ENCODE measurements around the gene HOXC11. TPM values are rescaled to one million over a fixed set of nuclear protein-coding genes. Genes with fewer than 3 reads are reported as not detected.

Gene HOXC11
- total and polyA plus RNA-seq, 7 donors, result not detected

DNA sequence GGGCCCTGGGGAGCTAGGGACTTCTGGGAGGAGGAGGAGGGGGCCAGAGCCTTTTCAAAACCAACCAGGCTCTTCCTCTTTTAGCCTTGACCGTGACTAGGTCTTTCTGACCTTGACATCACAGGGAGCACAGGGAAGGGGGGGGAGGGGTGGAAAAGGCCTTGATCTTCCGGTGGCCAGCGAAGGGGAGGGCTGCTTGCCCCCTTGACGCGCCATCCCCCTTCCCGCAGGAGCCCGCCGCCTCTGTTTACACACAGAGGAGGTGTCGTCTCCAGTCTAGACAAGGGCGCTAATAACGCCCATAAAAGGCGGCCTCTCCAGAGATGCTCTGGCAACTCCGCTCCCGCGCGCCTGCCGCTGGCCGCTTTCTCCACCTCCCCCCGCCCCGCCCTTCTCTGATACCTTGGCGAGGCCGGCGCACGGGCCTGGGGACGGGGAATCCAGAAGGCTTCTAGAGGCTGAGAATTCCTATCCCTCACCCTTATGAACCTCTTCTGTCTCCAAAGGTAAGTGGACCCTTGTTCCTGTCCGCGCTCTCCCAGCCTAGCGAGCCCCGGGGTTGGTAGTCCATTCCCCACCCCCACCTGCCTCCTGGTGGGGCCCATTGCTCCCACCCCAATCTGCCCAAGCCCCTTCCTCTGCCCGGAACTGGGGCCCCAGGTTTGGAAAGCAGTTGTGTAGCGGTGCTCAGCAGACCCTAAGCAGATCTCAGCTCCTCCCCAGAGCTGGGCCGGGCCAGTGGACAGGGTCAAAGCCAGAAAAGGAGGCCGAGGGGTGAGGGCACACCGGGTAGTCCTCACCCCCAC lies 23.1 kb upstream of the HOXC11 start:
- H3K4me3 ChIP-seq, result no peak overlapping the region
- H3K36me3 ChIP-seq, result no peaks in the 10 kb centered on the region
- 4% methylated on average over 34 of the region's 34 CpGs for WGBS, 2 donors
- peaks cover 80 to 100% (median 99%) of the 10 kb centered on the region in 3 donors for H3K27me3 ChIP-seq
- no peak overlapping the region for H3K27ac ChIP-seq
- no peaks in the 10 kb centered on the region for H3K9me3 ChIP-seq
- no peak for DNase-seq
- H3K4me1 ChIP-seq, result peaks cover 0 to 26% (median 12%) of the 10 kb centered on the region in 4 donors
- TF ChIP-seq, protein P1, sequence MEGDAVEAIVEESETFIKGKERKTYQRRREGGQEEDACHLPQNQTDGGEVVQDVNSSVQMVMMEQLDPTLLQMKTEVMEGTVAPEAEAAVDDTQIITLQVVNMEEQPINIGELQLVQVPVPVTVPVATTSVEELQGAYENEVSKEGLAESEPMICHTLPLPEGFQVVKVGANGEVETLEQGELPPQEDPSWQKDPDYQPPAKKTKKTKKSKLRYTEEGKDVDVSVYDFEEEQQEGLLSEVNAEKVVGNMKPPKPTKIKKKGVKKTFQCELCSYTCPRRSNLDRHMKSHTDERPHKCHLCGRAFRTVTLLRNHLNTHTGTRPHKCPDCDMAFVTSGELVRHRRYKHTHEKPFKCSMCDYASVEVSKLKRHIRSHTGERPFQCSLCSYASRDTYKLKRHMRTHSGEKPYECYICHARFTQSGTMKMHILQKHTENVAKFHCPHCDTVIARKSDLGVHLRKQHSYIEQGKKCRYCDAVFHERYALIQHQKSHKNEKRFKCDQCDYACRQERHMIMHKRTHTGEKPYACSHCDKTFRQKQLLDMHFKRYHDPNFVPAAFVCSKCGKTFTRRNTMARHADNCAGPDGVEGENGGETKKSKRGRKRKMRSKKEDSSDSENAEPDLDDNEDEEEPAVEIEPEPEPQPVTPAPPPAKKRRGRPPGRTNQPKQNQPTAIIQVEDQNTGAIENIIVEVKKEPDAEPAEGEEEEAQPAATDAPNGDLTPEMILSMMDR (IDR thresholded peaks at IDR 0.05), result no peak
- no peak for TF ChIP-seq EP300 (IDR thresholded peaks at IDR 0.05)
- TF ChIP-seq POLR2A (IDR thresholded peaks at IDR 0.05), result no peak
- no peak for TF ChIP-seq POLR2AphosphoS5 (IDR thresholded peaks at IDR 0.05)
- intact Hi-C loops (cut with DNase I), result no loop called here

DNA sequence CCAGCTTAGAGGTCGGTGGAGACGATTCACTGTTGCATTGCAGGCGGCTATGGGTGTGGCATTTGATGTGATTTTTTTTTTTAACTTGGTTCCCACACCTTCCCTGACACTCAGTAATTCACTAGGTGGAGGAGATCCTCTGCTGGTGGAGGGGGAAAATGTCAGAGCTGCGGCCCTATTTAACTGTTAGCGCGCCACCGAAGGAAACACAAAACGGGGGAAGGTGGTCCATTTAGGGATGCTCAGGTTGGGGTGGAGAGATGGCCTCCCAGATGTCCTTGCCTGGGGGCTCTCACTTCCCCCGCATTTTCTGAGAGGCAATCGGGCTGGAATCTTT lies 22.5 kb upstream of the HOXC11 start:
- Histone ChIP-seq H3K27me3 (peaks cover 80 to 100% (median 99%) of the 10 kb centered on the region in 3 donors), H3K27ac (no peak overlapping the region), H3K36me3 (no peaks in the 10 kb centered on the region), H3K4me3 (no peak overlapping the region), H3K9me3 (no peaks in the 10 kb centered on the region), H3K4me1 (peaks cover 0 to 27% (median 14%) of the 10 kb centered on the region in 4 donors)
- DNase-seq, result no peak
- intact Hi-C loops (cut with DNase I), result no loop called here
- 6 to 13% methylated on average over 10 of the region's 10 CpGs for WGBS, 2 donors
- TF ChIP-seq EP300 (IDR thresholded peaks at IDR 0.05) (no peak), POLR2A (IDR thresholded peaks at IDR 0.05) (no peak), POLR2AphosphoS5 (IDR thresholded peaks at IDR 0.05) (no peak)
- TF ChIP-seq, protein P1 (IDR thresholded peaks at IDR 0.05), result no peak

DNA sequence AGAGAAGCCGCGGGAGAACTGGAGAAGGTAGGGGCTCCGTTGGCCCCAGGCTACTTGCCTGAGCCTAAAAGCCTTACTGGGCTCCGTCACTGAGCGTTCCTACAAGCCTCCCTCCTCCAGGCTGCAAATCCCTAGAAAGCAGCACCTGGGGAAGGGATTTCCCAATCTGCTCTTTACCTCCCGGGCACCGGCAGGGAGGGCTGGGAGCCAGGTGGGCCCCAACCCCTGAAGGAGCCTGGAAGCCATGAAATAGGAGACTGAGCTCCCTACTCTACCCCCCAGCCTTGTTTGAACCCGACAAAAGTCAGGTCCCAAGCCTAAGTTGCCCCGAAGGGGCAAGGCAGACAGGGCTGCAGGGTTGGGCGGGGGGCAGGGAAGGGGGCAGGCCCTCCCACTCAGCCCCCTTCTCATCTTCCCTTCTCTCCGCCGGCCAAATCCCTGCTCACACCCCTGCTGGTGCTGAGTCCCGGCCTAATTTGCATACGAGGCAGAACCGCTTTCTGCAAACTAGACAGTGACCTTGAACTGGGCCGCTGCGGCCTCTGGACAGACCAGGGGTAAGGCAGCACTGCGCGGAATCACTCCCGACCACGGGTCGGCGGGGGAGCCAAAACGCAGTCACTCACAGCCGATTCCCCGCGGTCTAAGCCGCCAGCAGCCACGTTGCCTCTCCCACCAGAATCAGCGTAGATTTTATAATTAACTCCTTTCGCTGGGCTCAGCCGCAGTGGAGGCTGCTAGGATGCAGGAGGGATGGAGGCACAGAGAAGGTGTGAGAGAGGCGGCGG lies 21.9 kb upstream of the HOXC11 start:
- intact Hi-C loops (cut with DNase I), result no loop called here
- H3K36me3 ChIP-seq, result no peaks in the 10 kb centered on the region
- H3K4me3 ChIP-seq, result no peak overlapping the region
- H3K9me3 ChIP-seq, result no peaks in the 10 kb centered on the region
- no peak overlapping the region for H3K27ac ChIP-seq
- DNase-seq, result no peak
- TF ChIP-seq EP300 (IDR thresholded peaks at IDR 0.05), result no peak
- no peak for TF ChIP-seq POLR2AphosphoS5 (IDR thresholded peaks at IDR 0.05)
- TF ChIP-seq, protein P1 (IDR thresholded peaks at IDR 0.05), result no peak
- TF ChIP-seq POLR2A (IDR thresholded peaks at IDR 0.05), result no peak
- peaks cover 0 to 30% (median 14%) of the 10 kb centered on the region in 4 donors for H3K4me1 ChIP-seq
- WGBS, 2 donors, result 5 to 10% methylated on average over 34 of the region's 34 CpGs
- peaks cover 80 to 100% (median 99%) of the 10 kb centered on the region in 3 donors for H3K27me3 ChIP-seq

DNA sequence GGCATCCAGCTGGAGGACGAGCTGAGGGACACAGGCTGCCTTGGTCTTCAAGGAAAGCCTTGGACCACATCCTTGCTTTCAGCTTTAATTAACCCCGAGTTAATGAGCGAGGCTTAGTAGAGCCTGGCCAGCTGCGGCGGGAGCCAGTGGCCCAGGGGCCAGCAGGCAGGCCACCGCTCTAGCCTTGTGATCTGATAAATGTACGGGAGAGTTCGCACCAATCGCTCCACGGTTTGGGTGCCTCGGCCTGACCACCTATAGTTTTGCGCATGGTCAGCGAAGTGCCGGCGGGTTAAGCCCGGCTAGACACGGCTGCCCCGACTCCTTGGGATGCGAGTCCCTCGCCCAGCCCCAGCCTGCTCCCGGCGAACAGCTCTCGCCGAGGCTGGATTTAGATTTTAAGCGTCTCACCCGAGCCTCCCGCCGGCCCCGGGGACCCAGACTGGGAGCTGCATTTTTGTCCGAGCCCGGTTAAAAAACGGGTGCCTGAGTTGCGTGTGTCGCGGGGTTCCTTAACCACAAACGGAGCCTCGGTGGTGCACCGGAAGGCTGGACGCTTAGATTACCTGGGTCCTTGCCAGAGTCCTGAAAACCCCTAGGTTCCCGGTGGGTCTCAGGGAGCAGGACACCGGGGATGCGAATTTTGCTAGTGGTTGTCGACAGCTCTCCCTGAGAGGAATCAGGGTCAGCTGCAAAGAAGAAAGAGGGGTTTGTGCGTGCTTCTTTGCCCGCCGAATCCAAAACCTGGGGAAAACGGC lies 21.2 kb upstream of the HOXC11 start:
- Histone ChIP-seq H3K4me1 (peaks cover 0 to 33% (median 14%) of the 10 kb centered on the region in 4 donors), H3K27me3 (peaks cover 81 to 100% (median 99%) of the 10 kb centered on the region in 3 donors), H3K36me3 (no peaks in the 10 kb centered on the region), H3K9me3 (no peaks in the 10 kb centered on the region), H3K27ac (no peak overlapping the region), H3K4me3 (no peak overlapping the region)
- WGBS, 2 donors, result 4 to 12% methylated on average over 47 of the region's 47 CpGs
- intact Hi-C loops (cut with DNase I), result no loop called here
- no peak for DNase-seq
- TF ChIP-seq POLR2A (IDR thresholded peaks at IDR 0.05) (no peak), EP300 (IDR thresholded peaks at IDR 0.05) (no peak), POLR2AphosphoS5 (IDR thresholded peaks at IDR 0.05) (no peak)
- TF ChIP-seq, protein P1 (IDR thresholded peaks at IDR 0.05), result no peak

Measured in sigmoid colon (tissue), 7 donors.